ENCODE measurements around the gene DYSF.

Gene DYSF

DNA sequence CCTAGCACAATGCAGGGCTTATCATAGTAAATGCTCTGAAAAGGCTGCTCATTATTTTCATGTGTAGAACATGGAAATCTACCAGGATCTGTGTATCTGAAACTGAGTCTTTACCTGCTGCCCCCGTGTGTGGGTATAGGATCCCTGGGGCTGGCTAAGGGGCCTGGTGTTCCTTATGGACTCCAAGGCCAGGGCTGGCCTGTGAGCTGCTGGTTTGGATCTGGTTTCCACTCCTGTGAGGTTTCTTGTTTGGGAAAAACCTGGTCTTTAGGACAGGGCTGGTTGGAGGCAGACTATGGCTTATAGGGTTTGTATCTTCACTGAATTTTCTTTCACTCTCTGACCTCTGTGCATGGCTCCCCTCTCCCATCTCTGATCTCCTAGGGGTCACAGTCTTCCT lies 80.8 kb downstream of the DYSF start:
- no peak overlapping the region for H3K4me3 ChIP-seq (ENCODE audit: low read length)
- DNase-seq (ENCODE audit: low read depth) = no peak
- no peak for TF ChIP-seq CTCF (conservative IDR thresholded peaks at IDR 0.05; ENCODE audit: low read depth, low read length)

- H3K4me3 ChIP-seq (ENCODE audit: low read length) = no peak overlapping the region
- no peak for TF ChIP-seq CTCF (conservative IDR thresholded peaks at IDR 0.05; ENCODE audit: low read depth, low read length)
- no peak for DNase-seq (ENCODE audit: low read depth)
Measured at GRCh38 chr2:71534826-71535225, 81.5 kb downstream of the DYSF start.

- no peak for TF ChIP-seq CTCF (conservative IDR thresholded peaks at IDR 0.05; ENCODE audit: low read depth, low read length)
- no peak for DNase-seq (ENCODE audit: low read depth)
- no peak overlapping the region for H3K4me3 ChIP-seq (ENCODE audit: low read length)
Measured at GRCh38 chr2:71535526-71535925, 82.2 kb downstream of the DYSF start.

GRCh38 chr2:71536226-71536671 lies 82.9 kb downstream of the DYSF start:
- no peak for DNase-seq (ENCODE audit: low read depth)
- no peak for TF ChIP-seq CTCF (conservative IDR thresholded peaks at IDR 0.05; ENCODE audit: low read depth, low read length)
- H3K4me3 ChIP-seq (ENCODE audit: low read length) = no peak overlapping the region

DNA sequence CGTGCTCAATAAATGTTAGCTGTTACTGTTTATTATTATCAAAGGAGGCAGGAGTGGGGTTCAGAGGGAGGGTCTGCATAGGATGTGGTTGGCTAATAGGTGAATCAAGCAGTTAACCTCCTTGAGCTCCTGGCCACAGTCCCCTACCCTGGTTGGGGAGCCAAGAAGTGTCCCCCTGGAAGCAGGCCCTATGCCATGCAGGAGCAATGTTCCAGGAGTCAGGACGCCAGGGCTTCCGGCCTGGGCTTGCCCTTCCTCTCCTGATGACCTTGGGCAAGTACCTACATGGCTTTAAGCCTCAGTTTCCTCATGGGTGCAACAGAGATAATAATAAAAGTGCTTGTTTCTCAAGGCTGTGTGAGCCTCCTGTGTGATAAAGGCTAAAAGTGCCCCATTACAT lies 84.9 kb downstream of the DYSF start:
- DNase-seq (ENCODE audit: low read depth) = no peak
- no peak overlapping the region for H3K4me3 ChIP-seq (ENCODE audit: low read length)
- no peak for TF ChIP-seq CTCF (conservative IDR thresholded peaks at IDR 0.05; ENCODE audit: low read depth, low read length)

- DNase-seq (ENCODE audit: low read depth) = no peak
- no peak for TF ChIP-seq CTCF (conservative IDR thresholded peaks at IDR 0.05; ENCODE audit: low read depth, low read length)
- H3K4me3 ChIP-seq (ENCODE audit: low read length) = no peak overlapping the region
Measured at GRCh38 chr2:71538656-71539265, 85.4 kb downstream of the DYSF start.

DNA sequence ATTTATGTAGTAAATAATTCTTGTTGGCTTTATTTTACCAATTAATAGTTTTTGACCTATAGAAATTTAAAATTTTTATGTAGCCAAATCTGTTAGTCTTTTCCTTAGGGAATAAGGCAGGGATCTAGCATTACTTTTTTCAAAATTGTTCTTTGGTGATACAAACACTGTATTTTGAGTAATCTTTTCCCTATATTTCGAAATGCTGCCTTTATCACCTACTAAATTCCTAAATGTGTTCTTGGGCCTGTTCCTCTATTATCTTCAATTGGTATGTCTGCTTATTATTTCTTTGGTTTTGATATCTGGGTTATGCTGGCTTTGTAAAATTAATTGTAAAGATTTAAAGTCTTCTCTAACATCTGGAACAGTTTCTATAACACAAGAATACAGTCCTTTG lies 87.5 kb downstream of the DYSF start:
- no peak overlapping the region for H3K4me3 ChIP-seq (ENCODE audit: low read length)
- TF ChIP-seq CTCF (conservative IDR thresholded peaks at IDR 0.05; ENCODE audit: low read depth, low read length) = no peak
- no peak for DNase-seq (ENCODE audit: low read depth)
